Measurements from ENCODE around the gene ZNF207. TPM values are rescaled to one million over a fixed set of nuclear protein-coding genes. Genes with fewer than 3 reads are reported as not detected.

ZNF207 gene
- total and polyA plus RNA-seq, 2 of the 8 experiments (the other 6 are each of a cell fraction or from before 2014, with no cell fraction given) = 268 to 286 TPM

DNA sequence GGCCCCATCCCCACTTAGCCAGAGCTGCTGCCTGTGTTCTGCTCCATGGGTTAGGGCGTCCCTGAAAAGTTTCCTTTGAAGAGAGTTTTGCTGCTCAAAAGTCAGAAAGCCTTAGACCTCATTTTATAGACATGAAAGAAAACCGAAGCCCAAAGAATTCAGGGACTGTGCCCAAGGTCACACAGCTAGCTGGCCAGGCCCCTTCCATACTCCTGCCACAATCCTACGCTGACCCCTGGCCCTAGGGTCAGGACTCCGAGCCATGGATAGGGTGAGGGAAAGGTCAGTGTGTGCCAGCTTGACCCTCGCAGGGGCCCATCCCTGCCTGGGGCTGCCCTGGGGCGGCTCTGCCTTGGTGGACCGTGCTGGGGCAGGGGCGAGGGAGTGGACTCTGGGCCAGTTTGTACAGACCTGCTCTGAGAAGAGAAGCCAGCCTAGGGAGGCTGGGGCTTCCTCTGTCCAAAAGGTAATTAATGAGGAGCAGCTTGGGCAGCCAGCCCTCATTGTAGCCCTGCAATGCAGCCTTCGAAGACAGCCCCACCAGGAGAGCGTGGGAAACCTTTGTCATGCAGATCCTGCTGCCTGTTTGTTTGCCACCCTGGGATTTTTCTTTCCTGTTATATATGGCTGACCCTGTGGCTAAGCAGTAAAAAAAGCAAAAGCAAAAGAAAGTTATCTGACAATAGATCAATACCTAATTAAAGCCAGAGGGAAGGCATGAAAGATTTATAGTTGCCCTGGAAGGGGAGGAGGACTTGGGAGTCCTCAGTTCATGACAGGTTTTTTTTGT lies 46.9 kb upstream of the ZNF207 start:
- Histone ChIP-seq H3K14ac (ENCODE audit: insufficient read length) (no peak overlapping the region), H2AFZ (ENCODE audit: low read length) (no peak overlapping the region), H2BK15ac (ENCODE audit: low read length) (0 out of 2 replicates have a peak overlapping the region, but pooled peaks have one; percentile 72), H3K4me1 (replicated peaks in 1 of 4; ENCODE audit: control insufficient read depth in 3 of 4, insufficient read depth in 4 of 4, low read length in 3 of 4) (peaks cover 17 to 35% (median 21%) of the 10 kb centered on the region in 4 experiments), H2BK5ac (ENCODE audit: low read depth, low read length) (peak overlapping the region; percentile 100), H3K23ac (ENCODE audit: insufficient read length) (no peak overlapping the region), H3K36me3 (ENCODE audit: control insufficient read depth in 2 of 4, insufficient read depth in 4 of 4, low read length in 3 of 4) (peaks cover 0 to 14% (median 0%) of the 10 kb centered on the region in 4 experiments; a peak in 3 of 8 replicates), H3K56ac (replicated peaks; ENCODE audit: insufficient read length, low read depth, low read length) (peak overlapping the region; percentile 72), H2AK5ac (ENCODE audit: low read depth, low read length) (peak overlapping the region; percentile 83), H3K27me3 (replicated peaks in 1 of 4; ENCODE audit: control insufficient read depth in 3 of 4, extremely low read depth in 1 of 4, insufficient read depth in 3 of 4, low read length in 3 of 4) (no peaks in the 10 kb centered on the region), H3K4ac (replicated peaks; ENCODE audit: insufficient read length, low read depth, low read length) (peak overlapping the region; percentile 97), H3K4me3 (ENCODE audit: extremely low read depth in 1 of 4, insufficient read depth in 2 of 4, low read depth in 3 of 4, low read length in 4 of 4) (peak overlapping the region in 2 of 4 experiments; percentile 5 to 22; a peak in 3 of 8 replicates), H2BK120ac (replicated peaks; ENCODE audit: low read depth, low read length) (peak overlapping the region; percentile 76), H3K79me1 (ENCODE audit: low read depth, low read length) (no peaks in the 10 kb centered on the region), H4K20me1 (replicated peaks in 1 of 2; ENCODE audit: control insufficient read depth in 1 of 2, insufficient read depth in 2 of 2, low read length in 2 of 2) (no peaks in the 10 kb centered on the region), H4K8ac (ENCODE audit: extremely low read depth, insufficient read depth, low read length) (0 out of 2 replicates have a peak overlapping the region, but pooled peaks have one; percentile 87), H2BK12ac (ENCODE audit: low read depth, low read length) (peak overlapping the region; percentile 99), H3K27ac (ENCODE audit: low read depth, low read length) (peak overlapping the region; percentile 68; the same call in 1 of the 2 replicates), H4K91ac (replicated peaks; ENCODE audit: insufficient read length, low read length) (peak overlapping the region; percentile 91), H3K9ac (replicated peaks in 1 of 4; ENCODE audit: extremely low read depth in 1 of 4, low read depth in 3 of 4, low read length in 3 of 4) (no peak overlapping the region; a peak in 1 of 7 replicates), H2BK20ac (ENCODE audit: low read length) (peak overlapping the region; percentile 80; the same call in 1 of the 2 replicates), H3K9me3 (ENCODE audit: insufficient read depth in 2 of 2, low read depth in 1 of 2, low read length in 1 of 2) (no peaks in the 10 kb centered on the region), H3K18ac (ENCODE audit: extremely low read depth, low read length) (peak overlapping the region; percentile 98; the same call in 1 of the 2 replicates), H3K23me2 (ENCODE audit: low read depth, low read length) (no peaks in the 10 kb centered on the region), H3K4me2 (ENCODE audit: insufficient read depth in 1 of 2, low read depth in 2 of 2, low read length in 2 of 2) (peak overlapping the region; percentile 53 to 54), H4K5ac (ENCODE audit: insufficient read length, low read depth, low read length) (peak overlapping the region; percentile 93), H3K79me2 (ENCODE audit: control insufficient read depth in 1 of 2, insufficient read depth in 2 of 2, low read length in 2 of 2) (no peaks in the 10 kb centered on the region)
- CTCF ChIA-PET (ENCODE audit: partially characterized antibody) = interaction anchor here (0.8 to 3.1 kb wide), 6 partner anchors 13 to 52 kb away, joined by 3 to 27 read pairs (median 6); no protein-coding TSS in a partner anchor
- WGBS, 2 experiments (ENCODE audit: extremely low coverage in 1 of 2, insufficient coverage in 1 of 2, insufficient read length in 1 of 2, insufficient replicate concordance in 2 of 2, low coverage in 1 of 2, low lambda C conversion rate in 2 of 2, missing lambda C conversion rate in 1 of 2) = 31% methylated on average over 10 of the region's 10 CpGs; no CpG with 5 or more reads in 1 of the 2 experiments
- DNase-seq (ENCODE audit: low read depth in 1 of 2, low spot score in 2 of 2) (peak in 1 of 2 experiments; percentile 70), FAIRE-seq (peak; percentile 42)
- POLR2A ChIA-PET (ENCODE audit: partially characterized antibody) = interaction anchor here (0.7 to 2.3 kb wide), 14 partner anchors 8 to 81 kb away, joined by 3 to 8 read pairs (median 4); no protein-coding TSS in a partner anchor
- TF ChIP-seq RXRA (IDR thresholded peaks at IDR 0.05; ENCODE audit: insufficient read depth, low read depth, low read length) = peak; percentile 79; the same call in 1 of the 2 replicates
- TF ChIP-seq, protein P1, sequence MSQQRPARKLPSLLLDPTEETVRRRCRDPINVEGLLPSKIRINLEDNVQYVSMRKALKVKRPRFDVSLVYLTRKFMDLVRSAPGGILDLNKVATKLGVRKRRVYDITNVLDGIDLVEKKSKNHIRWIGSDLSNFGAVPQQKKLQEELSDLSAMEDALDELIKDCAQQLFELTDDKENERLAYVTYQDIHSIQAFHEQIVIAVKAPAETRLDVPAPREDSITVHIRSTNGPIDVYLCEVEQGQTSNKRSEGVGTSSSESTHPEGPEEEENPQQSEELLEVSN (IDR thresholded peaks at IDR 0.05) = peak; percentile 84
- peak; percentile 63; the same call in 1 of the 2 replicates for TF ChIP-seq RBBP5 (IDR thresholded peaks at IDR 0.05; ENCODE audit: borderline replicate concordance, low read depth, low read length)
- TF ChIP-seq TEAD4 (IDR thresholded peaks at IDR 0.05; ENCODE audit: low read depth, low read length) = peak; percentile 65
- TF ChIP-seq CTBP2 (IDR thresholded peaks at IDR 0.05; ENCODE audit: borderline replicate concordance, insufficient read depth, insufficient read length, low read length) = peak; percentile 55
- TF ChIP-seq, protein P2, sequence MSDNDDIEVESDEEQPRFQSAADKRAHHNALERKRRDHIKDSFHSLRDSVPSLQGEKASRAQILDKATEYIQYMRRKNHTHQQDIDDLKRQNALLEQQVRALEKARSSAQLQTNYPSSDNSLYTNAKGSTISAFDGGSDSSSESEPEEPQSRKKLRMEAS (IDR thresholded peaks at IDR 0.05) = peak; percentile 70
- 0 out of 4 replicates have a peak, but pooled peaks of 1 of the 2 experiments have one; percentile 36 for TF ChIP-seq SIN3A (conservative IDR thresholded peaks at IDR 0.05 in 1 of 2, IDR thresholded peaks at IDR 0.05 in 1 of 2; ENCODE audit: low read depth in 1 of 2, low read length in 2 of 2)
- no peak for TF ChIP-seq GABPA (IDR thresholded peaks at IDR 0.05; ENCODE audit: borderline replicate concordance, insufficient read depth, low read length)
